K562 (cell line): ENCODE data around the gene BMP2K. TPM values are rescaled to one million over a fixed set of nuclear protein-coding genes. Genes with fewer than 3 reads are reported as not detected.

ENCODE experiments used
- ATAC-seq: fragments of 200-7000 bp; cut with Tn5 transposase; 3 replicates; pipeline ENCODE4 v1.9.1; 2020; ENCODE audit warnings: moderate library complexity
- BruUV-seq: library from RNA; stranded (reverse); fragments of 400-500 nt; replicated peaks from 2 replicates; lab custom pipeline; 2021; lab: Mats Ljungman, UMichigan
- CTCF ChIA-PET: fragments of 300-600 bp; formaldehyde crosslinking; extraction: SDS; loops from one replicate; lab custom pipeline; 2021; ENCODE audit warnings: low intra/inter-chr PET ratio; lab: Yijun Ruan, JAX
- POLR2A ChIA-PET: fragments of 300-600, 350-650 bp; sonication (Branson Sonifier 250); formaldehyde crosslinking; extraction: SDS; loops from one replicate; lab custom pipeline; 2021; ENCODE audit warnings: antibody characterized with exemption, inconsistent platforms; lab: Yijun Ruan, JAX
- DNase-seq, 4 experiments: peaks; one replicate each; pipeline versions ENCODE4 v3.0.0 to v3.0.0-alpha.2; 2011 to 2018; ENCODE audit warnings: low spot score in 3 of 4, mixed read lengths in 3 of 4; ENCODE audit errors: extremely low read depth in 1 of 4
- FAIRE-seq: peaks from 2 replicates; lab custom pipeline; 2011; peaks lifted over from hg19 to GRCh38; lab: Jason Lieb, UNC
- H2AFZ ChIP-seq: 2 replicates; pipeline ENCODE4 v1.6.0; 2011; ENCODE audit warnings: low read depth, low read length, control low read depth, inconsistent platforms
- H3K27ac ChIP-seq: fragments of 200-600 bp; 3 replicates; pipeline ENCODE4 v1.8.0; 2011; ENCODE audit warnings: low read depth, mild to moderate bottlenecking, control low read depth, inconsistent platforms, low read length, moderate library complexity, mixed read lengths; ENCODE audit errors: extremely low read depth
- H3K27me3 ChIP-seq, 2 experiments: fragments of 300-600 bp in 1 of 2; 2 replicates in 1 of 2; 3 replicates in 1 of 2; pipeline versions ENCODE4 v1.6.0 to v1.8.0; 2011; ENCODE audit warnings: inconsistent platforms in 2 of 2, low read length in 2 of 2, mild to moderate bottlenecking in 1 of 2, mixed read lengths in 1 of 2, moderate library complexity in 1 of 2; ENCODE audit not compliant: control insufficient read depth in 2 of 2, insufficient read depth in 2 of 2
- H3K36me3 ChIP-seq: fragments of 300-600 bp; 3 replicates; pipeline ENCODE4 v1.8.0; 2011; ENCODE audit warnings: mild to moderate bottlenecking, low read length, inconsistent platforms; ENCODE audit not compliant: control insufficient read depth, insufficient read depth
- H3K4me1 ChIP-seq, 2 experiments: fragments of 200-600 bp in 1 of 2; replicated peaks in 1 of 2; 2 replicates in 1 of 2; 3 replicates in 1 of 2; pipeline versions ENCODE4 v1.5.1 to v1.8.0; 2011; ENCODE audit warnings: inconsistent platforms in 2 of 2, low read length in 2 of 2, mild to moderate bottlenecking in 1 of 2, mixed read lengths in 1 of 2, moderate library complexity in 1 of 2; ENCODE audit not compliant: control insufficient read depth in 2 of 2, insufficient read depth in 2 of 2
- H3K4me2 ChIP-seq: 2 replicates; pipeline ENCODE4 v1.6.1; 2011; ENCODE audit warnings: low read length, control low read depth, inconsistent platforms, mixed read lengths; ENCODE audit not compliant: insufficient read depth
- H3K4me3 ChIP-seq: fragments of 200-600 bp; sonication (generic), shearing (Covaris generic); 2 replicates; pipeline ENCODE4 v1.5.1; 2016; ENCODE audit warnings: control low read depth, inconsistent platforms
- H3K79me2 ChIP-seq: fragments of 200-600 bp; 3 replicates; pipeline ENCODE4 v1.8.0; 2011; ENCODE audit warnings: low read length, inconsistent platforms; ENCODE audit not compliant: control insufficient read depth, insufficient read depth
- H3K9ac ChIP-seq, 2 experiments: 2 replicates each; pipeline versions ENCODE4 v1.6.0 to v1.6.1; 2011; ENCODE audit warnings: low read depth in 2 of 2, low read length in 2 of 2, control low read depth in 1 of 2, inconsistent platforms in 1 of 2, mild to moderate bottlenecking in 1 of 2, mixed read lengths in 1 of 2; ENCODE audit not compliant: insufficient read depth in 1 of 2
- H3K9me1 ChIP-seq: one replicate; pipeline ENCODE4 v1.6.0; 2011; ENCODE audit warnings: inconsistent platforms, mild to moderate bottlenecking, low read length, moderate library complexity; ENCODE audit not compliant: control insufficient read depth, insufficient read depth
- H3K9me3 ChIP-seq: replicated peaks from 2 replicates; pipeline ENCODE4 v1.5.1; 2011; ENCODE audit warnings: low read depth, low read length, inconsistent platforms; ENCODE audit not compliant: control insufficient read depth, insufficient read depth
- H4K20me1 ChIP-seq: replicated peaks from 2 replicates; pipeline ENCODE4 v1.6.1; 2011; ENCODE audit warnings: low read length, inconsistent platforms, mixed read lengths; ENCODE audit not compliant: control insufficient read depth, insufficient read depth
- ARNT ChIP-seq, 2 experiments: fragments of 450-650 bp; IDR thresholded peaks; 2 replicates each; pipeline ENCODE4 v1.6.1; 2016; ENCODE audit warnings: mild to moderate bottlenecking in 1 of 2
- CSDE1 ChIP-seq, 2 experiments: fragments of 450-650 bp; IDR thresholded peaks; 2 replicates each; pipeline ENCODE4 v1.6.1; 2016; ENCODE audit warnings: mild to moderate bottlenecking in 1 of 2
- HNRNPLL ChIP-seq: fragments of 200-400 bp; formaldehyde crosslinking; IDR thresholded peaks from 2 replicates; pipeline ENCODE4 v1.6.1; 2017; ENCODE audit warnings: low read length, low read depth, mild to moderate bottlenecking; ENCODE audit not compliant: poor library complexity, severe bottlenecking
- MCM7 ChIP-seq, 2 experiments: fragments of 450-650 bp; IDR thresholded peaks; 2 replicates each; pipeline ENCODE4 v1.6.1; 2016 to 2018
- NONO ChIP-seq, 2 experiments: fragments of 200-400 bp in 1 of 2; fragments of 450-650 bp in 1 of 2; formaldehyde crosslinking in 1 of 2; IDR thresholded peaks; 2 replicates each; pipeline ENCODE4 v1.6.1; 2017; ENCODE audit warnings: low read depth in 2 of 2, mild to moderate bottlenecking in 2 of 2, moderate library complexity in 2 of 2, low read length in 1 of 2
- POLR2H ChIP-seq: IDR thresholded peaks from 2 replicates; pipeline ENCODE4 v1.6.1; 2016; ENCODE audit warnings: missing genetic modification characterization, low read depth, mild to moderate bottlenecking, control low read depth, missing compliant biosample characterization, moderate library complexity
- RBM14 ChIP-seq: fragments of 200-400 bp; formaldehyde crosslinking; IDR thresholded peaks from 2 replicates; pipeline ENCODE4 v1.6.1; 2018; ENCODE audit warnings: low read depth, mild to moderate bottlenecking, low read length, moderate library complexity, borderline replicate concordance; ENCODE audit not compliant: insufficient read depth
- RBM39 ChIP-seq: fragments of 200-400 bp; formaldehyde crosslinking; optimal IDR thresholded peaks from 2 replicates; pipeline ENCODE3; 2018; ENCODE audit warnings: low read depth, low read length
- SMAD2 ChIP-seq: fragments of 150-350 bp; IDR thresholded peaks from 2 replicates; pipeline ENCODE4 v1.6.1; 2014; ENCODE audit warnings: low read depth, mild to moderate bottlenecking, low read length
- SRSF9 ChIP-seq: fragments of 200-400 bp; formaldehyde crosslinking; IDR thresholded peaks from 2 replicates; pipeline ENCODE4 v1.6.1; 2017; ENCODE audit warnings: low read depth, low read length, borderline replicate concordance
- ZC3H8 ChIP-seq: fragments of 450-650 bp; IDR thresholded peaks from 2 replicates; pipeline ENCODE4 v1.6.1; 2017
- ZNF263 ChIP-seq: sonication (generic); formaldehyde crosslinking; IDR thresholded peaks from 2 replicates; pipeline ENCODE4 v1.8.0; 2022; ENCODE audit warnings: mild to moderate bottlenecking, missing genetic modification reagents, borderline replicate concordance
- ZNF431 ChIP-seq: sonication (generic); formaldehyde crosslinking; IDR thresholded peaks from 2 replicates; pipeline ENCODE4 v1.8.0; 2022; ENCODE audit warnings: mild to moderate bottlenecking, missing genetic modification reagents
- ZNF75A ChIP-seq: fragments of 450-650 bp; formaldehyde crosslinking; IDR thresholded peaks from 2 replicates; pipeline ENCODE4 v1.4.0; 2020; ENCODE audit warnings: mild to moderate bottlenecking
- WGBS: fragments of 100-300 bp; shearing (Covaris generic); methylation state at CpG from one replicate; pipeline ENCODE4 v1.1.6; 2016; ENCODE audit warnings: low coverage, mixed read lengths; ENCODE audit not compliant: insufficient coverage; ENCODE audit errors: missing lambda C conversion rate; 5-methylcytosine and 5-hydroxymethylcytosine counted together
- in situ Hi-C: fragments of 300-500 bp; cut with MboI; formaldehyde crosslinking; loops from 4 replicates; pipeline ENCODE4 v1.15.0; 2018; ENCODE audit warnings: inconsistent platforms, mixed read lengths
- intact Hi-C: fragments of 100-400 bp; cut with micrococcal nuclease; formaldehyde crosslinking; loops from 2 replicates; pipeline ENCODE4 v1.14.2; 2022
- polyA plus RNA-seq, 8 experiments: library from polyadenylated mRNA; depleted of rRNA in 4 of 8; stranded (reverse) in 5 of 8; unstranded in 3 of 8; fragments of >200 nt; fragmentation: Nextera tagmentation in 2 of 8; fragmentation: Illumina TruSeq in 1 of 8; extraction: Ambion mirVana in 2 of 8; extraction: Trizol in 1 of 8; gene quantifications; 2 replicates each; pipeline versions ENCODE4 v1.2.1 to v1.2.3, GENCODE V29; 2011 to 2014; ENCODE audit warnings: inconsistent platforms in 1 of 8, missing spikeins in 1 of 8
- total RNA-seq, 7 experiments: library from RNA; depleted of rRNA in 6 of 7; stranded (reverse); fragments of >200 nt in 6 of 7; fragmentation: Illumina TruSeq in 2 of 7; extraction: Trizol in 2 of 7; gene quantifications; 2 replicates each; pipeline versions ENCODE4 v1.2.1 to v1.2.3, GENCODE V29; 2011 to 2021; ENCODE audit warnings: low replicate concordance in 1 of 7
- TF ChIP-seq, protein P1 (sequence below): fragments of 450-650 bp; IDR thresholded peaks from 2 replicates; pipeline ENCODE4 v1.6.1; 2016; ENCODE audit warnings: borderline replicate concordance
- TF ChIP-seq, protein P2 (sequence below): sonication (generic); formaldehyde crosslinking; IDR thresholded peaks from 2 replicates; pipeline ENCODE4 v1.8.1; 2023; ENCODE audit warnings: mild to moderate bottlenecking, missing genetic modification reagents
- TF ChIP-seq, protein P3 (sequence below): fragments of 450-650 bp; formaldehyde crosslinking; IDR thresholded peaks from 2 replicates; pipeline ENCODE4 v1.4.0; 2020; ENCODE audit warnings: mild to moderate bottlenecking, moderate library complexity
- TF ChIP-seq, protein P4 (sequence below): fragments of 200-800 bp; sonication (Bioruptor generic); IDR thresholded peaks from 2 replicates; pipeline ENCODE4 v1.6.1; 2017; ENCODE audit warnings: missing genetic modification characterization, missing compliant biosample characterization

Gene BMP2K
- total and polyA plus RNA-seq, 9 of the 15 experiments (the other 6 are each of a cell fraction or from before 2014, with no cell fraction given), result 17.0 to 217 (median 104) TPM

DNA sequence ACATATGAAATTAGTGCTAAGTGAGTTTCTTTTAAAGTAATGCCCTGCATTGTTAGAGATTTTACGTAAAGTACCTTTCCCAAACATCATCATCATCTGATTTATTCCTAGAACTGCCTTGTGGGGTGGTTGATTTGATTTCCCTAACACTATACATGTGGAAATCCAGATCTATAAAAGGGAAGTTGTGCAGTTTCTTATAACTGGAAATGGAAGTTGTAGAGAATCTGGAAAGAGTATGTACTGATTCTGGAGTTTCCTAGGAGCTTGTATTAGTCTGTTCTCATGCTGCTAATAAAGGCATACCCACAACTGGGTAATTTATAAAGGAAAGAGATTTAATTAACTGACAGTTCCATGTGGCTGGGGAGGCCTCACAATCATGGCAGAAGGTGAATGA, 47.9 kb downstream of the BMP2K start:
- Histone ChIP-seq H3K27me3 (no peaks in the 10 kb centered on the region), H2AFZ (no peak overlapping the region), H3K4me3 (no peak overlapping the region), H3K9me1 (no peaks in the 10 kb centered on the region), H3K36me3 (peaks cover 69% of the 10 kb centered on the region), H3K27ac (no peak overlapping the region), H3K9ac (no peak overlapping the region), H3K9me3 (no peaks in the 10 kb centered on the region), H3K4me2 (no peak overlapping the region), H4K20me1 (no peaks in the 10 kb centered on the region; the same call in 1 of the 2 replicates), H3K79me2 (peaks cover 92% of the 10 kb centered on the region), H3K4me1 (peaks cover 0 to 3% of the 10 kb centered on the region in 2 experiments; a peak in 2 of 5 replicates)
- intact Hi-C loops, result no loop called here
- no peak for DNase-seq
- in situ Hi-C loops, result no loop called here
- POLR2A ChIA-PET, result no interaction called here
- 92% methylated on average over 1 of the region's 1 CpG for WGBS
- ATAC-seq, result no peak
- FAIRE-seq, result no peak
- BruUV-seq, result no TSS peak
- CTCF ChIA-PET, result no interaction called here
- TF ChIP-seq HNRNPLL (no peak), CSDE1 (IDR thresholded peaks at IDR 0.05) (no peak), ZNF75A (no peak), ARNT (IDR thresholded peaks at IDR 0.05) (no peak), ZC3H8 (no peak), POLR2H (tag) (no peak), RBM39 (no peak), SRSF9 (no peak), ZNF263 (CRISPR knock-in tag) (no peak), NONO (IDR thresholded peaks at IDR 0.05; ENCODE audit: low read depth in 2 of 2, low read length in 1 of 2) (no peak), MCM7 (IDR thresholded peaks at IDR 0.05) (no peak), ZNF431 (CRISPR knock-in tag) (no peak), RBM14 (no peak), SMAD2 (no peak)
- TF ChIP-seq, protein P1, sequence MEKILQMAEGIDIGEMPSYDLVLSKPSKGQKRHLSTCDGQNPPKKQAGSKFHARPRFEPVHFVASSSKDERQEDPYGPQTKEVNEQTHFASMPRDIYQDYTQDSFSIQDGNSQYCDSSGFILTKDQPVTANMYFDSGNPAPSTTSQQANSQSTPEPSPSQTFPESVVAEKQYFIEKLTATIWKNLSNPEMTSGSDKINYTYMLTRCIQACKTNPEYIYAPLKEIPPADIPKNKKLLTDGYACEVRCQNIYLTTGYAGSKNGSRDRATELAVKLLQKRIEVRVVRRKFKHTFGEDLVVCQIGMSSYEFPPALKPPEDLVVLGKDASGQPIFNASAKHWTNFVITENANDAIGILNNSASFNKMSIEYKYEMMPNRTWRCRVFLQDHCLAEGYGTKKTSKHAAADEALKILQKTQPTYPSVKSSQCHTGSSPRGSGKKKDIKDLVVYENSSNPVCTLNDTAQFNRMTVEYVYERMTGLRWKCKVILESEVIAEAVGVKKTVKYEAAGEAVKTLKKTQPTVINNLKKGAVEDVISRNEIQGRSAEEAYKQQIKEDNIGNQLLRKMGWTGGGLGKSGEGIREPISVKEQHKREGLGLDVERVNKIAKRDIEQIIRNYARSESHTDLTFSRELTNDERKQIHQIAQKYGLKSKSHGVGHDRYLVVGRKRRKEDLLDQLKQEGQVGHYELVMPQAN, result no peak
- TF ChIP-seq, protein P2, sequence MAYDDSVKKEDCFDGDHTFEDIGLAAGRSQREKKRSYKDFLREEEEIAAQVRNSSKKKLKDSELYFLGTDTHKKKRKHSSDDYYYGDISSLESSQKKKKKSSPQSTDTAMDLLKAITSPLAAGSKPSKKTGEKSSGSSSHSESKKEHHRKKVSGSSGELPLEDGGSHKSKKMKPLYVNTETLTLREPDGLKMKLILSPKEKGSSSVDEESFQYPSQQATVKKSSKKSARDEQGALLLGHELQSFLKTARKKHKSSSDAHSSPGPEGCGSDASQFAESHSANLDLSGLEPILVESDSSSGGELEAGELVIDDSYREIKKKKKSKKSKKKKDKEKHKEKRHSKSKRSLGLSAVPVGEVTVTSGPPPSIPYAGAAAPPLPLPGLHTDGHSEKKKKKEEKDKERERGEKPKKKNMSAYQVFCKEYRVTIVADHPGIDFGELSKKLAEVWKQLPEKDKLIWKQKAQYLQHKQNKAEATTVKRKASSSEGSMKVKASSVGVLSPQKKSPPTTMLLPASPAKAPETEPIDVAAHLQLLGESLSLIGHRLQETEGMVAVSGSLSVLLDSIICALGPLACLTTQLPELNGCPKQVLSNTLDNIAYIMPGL (CRISPR knock-in tag), result no peak
- TF ChIP-seq, protein P3, sequence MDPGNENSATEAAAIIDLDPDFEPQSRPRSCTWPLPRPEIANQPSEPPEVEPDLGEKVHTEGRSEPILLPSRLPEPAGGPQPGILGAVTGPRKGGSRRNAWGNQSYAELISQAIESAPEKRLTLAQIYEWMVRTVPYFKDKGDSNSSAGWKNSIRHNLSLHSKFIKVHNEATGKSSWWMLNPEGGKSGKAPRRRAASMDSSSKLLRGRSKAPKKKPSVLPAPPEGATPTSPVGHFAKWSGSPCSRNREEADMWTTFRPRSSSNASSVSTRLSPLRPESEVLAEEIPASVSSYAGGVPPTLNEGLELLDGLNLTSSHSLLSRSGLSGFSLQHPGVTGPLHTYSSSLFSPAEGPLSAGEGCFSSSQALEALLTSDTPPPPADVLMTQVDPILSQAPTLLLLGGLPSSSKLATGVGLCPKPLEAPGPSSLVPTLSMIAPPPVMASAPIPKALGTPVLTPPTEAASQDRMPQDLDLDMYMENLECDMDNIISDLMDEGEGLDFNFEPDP (CRISPR knock-in tag), result no peak
- TF ChIP-seq, protein P4, sequence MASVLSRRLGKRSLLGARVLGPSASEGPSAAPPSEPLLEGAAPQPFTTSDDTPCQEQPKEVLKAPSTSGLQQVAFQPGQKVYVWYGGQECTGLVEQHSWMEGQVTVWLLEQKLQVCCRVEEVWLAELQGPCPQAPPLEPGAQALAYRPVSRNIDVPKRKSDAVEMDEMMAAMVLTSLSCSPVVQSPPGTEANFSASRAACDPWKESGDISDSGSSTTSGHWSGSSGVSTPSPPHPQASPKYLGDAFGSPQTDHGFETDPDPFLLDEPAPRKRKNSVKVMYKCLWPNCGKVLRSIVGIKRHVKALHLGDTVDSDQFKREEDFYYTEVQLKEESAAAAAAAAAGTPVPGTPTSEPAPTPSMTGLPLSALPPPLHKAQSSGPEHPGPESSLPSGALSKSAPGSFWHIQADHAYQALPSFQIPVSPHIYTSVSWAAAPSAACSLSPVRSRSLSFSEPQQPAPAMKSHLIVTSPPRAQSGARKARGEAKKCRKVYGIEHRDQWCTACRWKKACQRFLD, result no peak
